ENCODE data around the gene PIM2. TPM values are rescaled to one million over a fixed set of nuclear protein-coding genes. Genes with fewer than 3 reads are reported as not detected.

The PIM2 gene
- total and polyA plus RNA-seq, 7 donors, result 2.4 to 42.0 (median 6.6) TPM

DNA sequence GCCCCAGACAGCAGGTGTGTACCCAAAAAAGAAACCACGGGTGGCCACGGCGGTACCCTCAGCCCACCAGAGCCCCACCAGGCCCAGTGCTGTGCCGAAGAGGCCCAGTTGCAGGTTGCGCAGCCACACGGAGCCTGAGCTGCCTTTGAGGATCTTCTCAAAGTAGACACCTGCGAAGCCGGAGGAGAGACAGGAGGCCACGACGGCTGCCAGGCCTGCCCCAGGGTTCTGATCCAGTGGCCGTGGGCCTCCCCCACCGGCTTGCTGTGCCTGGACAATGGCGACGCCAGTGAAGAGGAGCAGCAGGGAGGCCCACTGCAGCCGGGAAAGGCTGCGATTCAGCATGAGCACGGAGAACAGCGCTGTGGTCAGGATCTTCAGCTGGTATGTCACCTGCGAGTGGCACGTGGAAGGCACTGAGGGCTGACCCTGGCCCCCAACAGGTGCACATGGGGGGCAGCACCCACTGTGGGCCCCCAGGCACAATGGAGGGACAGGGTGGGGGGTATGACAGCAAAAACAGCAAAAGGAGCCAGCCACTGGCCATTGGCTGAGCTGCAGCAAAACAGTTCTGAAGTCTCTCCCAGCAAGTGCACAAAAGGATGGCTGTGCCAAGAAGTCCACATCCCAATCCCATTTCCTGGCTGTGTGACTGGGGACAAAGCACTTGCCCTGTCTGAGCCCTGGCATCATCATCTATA lies 13.6 kb downstream of the PIM2 start:
- Histone ChIP-seq H3K27ac (no peak overlapping the region), H3K36me3 (peaks cover 0 to 46% (median 8%) of the 10 kb centered on the region in 4 donors), H3K4me3 (no peak overlapping the region), H3K9me3 (no peaks in the 10 kb centered on the region), H3K27me3 (no peaks in the 10 kb centered on the region), H3K4me1 (peaks cover 0 to 2% (median 0%) of the 10 kb centered on the region in 4 donors)
- intact Hi-C loops (cut with DNase I), result no loop called here
- 92 to 94% methylated on average over 20 of the region's 20 CpGs for WGBS, 2 donors
- DNase-seq, result no peak
- TF ChIP-seq POLR2A (IDR thresholded peaks at IDR 0.05), result no peak
- TF ChIP-seq, protein P1, sequence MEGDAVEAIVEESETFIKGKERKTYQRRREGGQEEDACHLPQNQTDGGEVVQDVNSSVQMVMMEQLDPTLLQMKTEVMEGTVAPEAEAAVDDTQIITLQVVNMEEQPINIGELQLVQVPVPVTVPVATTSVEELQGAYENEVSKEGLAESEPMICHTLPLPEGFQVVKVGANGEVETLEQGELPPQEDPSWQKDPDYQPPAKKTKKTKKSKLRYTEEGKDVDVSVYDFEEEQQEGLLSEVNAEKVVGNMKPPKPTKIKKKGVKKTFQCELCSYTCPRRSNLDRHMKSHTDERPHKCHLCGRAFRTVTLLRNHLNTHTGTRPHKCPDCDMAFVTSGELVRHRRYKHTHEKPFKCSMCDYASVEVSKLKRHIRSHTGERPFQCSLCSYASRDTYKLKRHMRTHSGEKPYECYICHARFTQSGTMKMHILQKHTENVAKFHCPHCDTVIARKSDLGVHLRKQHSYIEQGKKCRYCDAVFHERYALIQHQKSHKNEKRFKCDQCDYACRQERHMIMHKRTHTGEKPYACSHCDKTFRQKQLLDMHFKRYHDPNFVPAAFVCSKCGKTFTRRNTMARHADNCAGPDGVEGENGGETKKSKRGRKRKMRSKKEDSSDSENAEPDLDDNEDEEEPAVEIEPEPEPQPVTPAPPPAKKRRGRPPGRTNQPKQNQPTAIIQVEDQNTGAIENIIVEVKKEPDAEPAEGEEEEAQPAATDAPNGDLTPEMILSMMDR (IDR thresholded peaks at IDR 0.05), result no peak
- no peak for TF ChIP-seq EP300 (IDR thresholded peaks at IDR 0.05)
- no peak for TF ChIP-seq POLR2AphosphoS5 (IDR thresholded peaks at IDR 0.05)

DNA sequence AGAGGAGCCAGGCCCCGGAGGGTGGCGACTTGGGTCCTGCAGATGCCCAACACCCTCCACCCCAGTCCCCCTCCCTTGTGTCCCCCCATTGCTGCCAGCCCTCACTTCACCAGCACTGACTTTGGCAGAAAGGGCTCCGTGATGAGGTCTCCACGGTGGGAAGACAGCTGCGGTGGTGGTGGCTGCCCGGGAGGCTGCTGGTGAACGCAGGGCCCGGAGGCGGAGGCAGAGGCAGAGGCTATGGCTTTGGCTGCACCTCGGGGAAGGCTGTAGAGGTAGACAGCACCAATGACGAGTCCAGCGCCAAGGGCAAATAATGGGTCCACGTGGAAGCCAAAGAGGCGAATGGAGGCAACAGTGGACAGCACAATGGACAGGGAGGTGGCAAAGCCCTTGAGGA lies 14.2 kb downstream of the PIM2 start:
- 88 to 92% methylated on average over 14 of the region's 14 CpGs for WGBS, 2 donors
- no peak overlapping the region for H3K27ac ChIP-seq
- no peak for DNase-seq
- H3K27me3 ChIP-seq, result no peaks in the 10 kb centered on the region
- intact Hi-C loops (cut with DNase I), result no loop called here
- H3K36me3 ChIP-seq, result peaks cover 0 to 46% (median 8%) of the 10 kb centered on the region in 4 donors
- H3K9me3 ChIP-seq, result no peaks in the 10 kb centered on the region
- H3K4me1 ChIP-seq, result peaks cover 0 to 2% (median 0%) of the 10 kb centered on the region in 4 donors
- no peak for TF ChIP-seq POLR2AphosphoS5 (IDR thresholded peaks at IDR 0.05)
- TF ChIP-seq, protein P1 (IDR thresholded peaks at IDR 0.05), result no peak
- H3K4me3 ChIP-seq, result no peak overlapping the region

DNA sequence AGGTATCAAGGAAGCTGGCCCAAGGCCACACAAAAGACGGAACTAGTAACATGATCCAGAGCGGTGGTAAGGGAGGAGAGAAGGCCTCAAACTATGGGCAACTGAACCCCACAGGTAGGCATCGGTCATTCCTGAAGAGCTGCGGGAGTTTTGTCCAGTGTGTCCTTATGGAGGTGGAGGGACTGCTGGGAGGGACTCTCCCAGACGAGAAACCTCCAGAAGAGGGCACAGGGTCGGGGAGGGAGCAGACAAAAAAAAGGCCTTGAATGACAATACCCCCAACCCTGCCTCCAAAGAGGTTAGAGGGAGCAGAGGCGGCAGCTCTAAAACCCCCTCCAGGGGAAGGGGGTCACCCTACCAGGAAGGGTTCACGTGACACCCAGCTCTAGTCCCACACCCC lies 14.6 kb downstream of the PIM2 start:
- Histone ChIP-seq H3K36me3 (peaks cover 0 to 49% (median 8%) of the 10 kb centered on the region in 4 donors), H3K9me3 (no peaks in the 10 kb centered on the region), H3K27ac (no peak overlapping the region), H3K4me1 (peaks cover 0 to 7% (median under 1%) of the 10 kb centered on the region in 4 donors), H3K27me3 (no peaks in the 10 kb centered on the region), H3K4me3 (no peak overlapping the region)
- DNase-seq, result no peak
- WGBS, 2 donors, result 81 to 86% methylated on average over 8 of the region's 8 CpGs
- intact Hi-C loops (cut with DNase I), result no loop called here
- TF ChIP-seq POLR2AphosphoS5 (IDR thresholded peaks at IDR 0.05), result no peak
- TF ChIP-seq, protein P1 (IDR thresholded peaks at IDR 0.05), result no peak
- TF ChIP-seq EP300 (IDR thresholded peaks at IDR 0.05), result no peak
- TF ChIP-seq POLR2A (IDR thresholded peaks at IDR 0.05), result no peak

DNA sequence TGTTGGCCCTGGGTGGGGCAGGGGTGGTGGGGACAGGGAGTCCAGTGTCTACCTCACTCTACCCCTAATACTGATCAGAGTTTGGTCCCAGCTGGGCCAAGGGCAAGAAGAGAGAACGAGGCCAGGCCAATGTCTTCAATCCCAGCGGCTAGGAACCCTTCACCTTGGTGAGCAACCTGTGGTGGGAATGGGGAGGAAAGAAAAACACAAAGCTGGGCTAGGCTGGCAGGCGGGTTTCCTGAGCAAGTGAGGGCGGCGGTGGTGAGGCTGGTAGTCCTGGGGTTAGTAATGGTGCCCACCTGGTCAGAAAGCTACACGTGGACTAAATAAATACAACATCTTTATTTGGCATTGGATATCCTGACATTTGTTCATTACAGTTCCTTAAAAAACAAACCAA lies 15.5 kb downstream of the PIM2 start:
- Histone ChIP-seq H3K4me3 (no peak overlapping the region), H3K27ac (no peak overlapping the region), H3K9me3 (no peaks in the 10 kb centered on the region), H3K27me3 (no peaks in the 10 kb centered on the region), H3K4me1 (peaks cover 0 to 12% (median 7%) of the 10 kb centered on the region in 4 donors), H3K36me3 (peaks cover 0 to 49% (median 8%) of the 10 kb centered on the region in 4 donors)
- intact Hi-C loops (cut with DNase I), result no loop called here
- no peak for DNase-seq
- no peak for TF ChIP-seq POLR2A (IDR thresholded peaks at IDR 0.05)
- TF ChIP-seq, protein P1 (IDR thresholded peaks at IDR 0.05), result no peak
- TF ChIP-seq POLR2AphosphoS5 (IDR thresholded peaks at IDR 0.05), result no peak
- no peak for TF ChIP-seq EP300 (IDR thresholded peaks at IDR 0.05)
- whole genome bisulfite sequencing, 2 donors, result 83 to 93% methylated on average over 6 of the region's 6 CpGs

Data from sigmoid colon (tissue), 7 donors.